HepG2 (cell line): ENCODE results near the gene NUDT19. TPM values are rescaled to one million over a fixed set of nuclear protein-coding genes. Genes with fewer than 3 reads are reported as not detected.

ENCODE experiments used
- ARID2 ChIP-seq: sonication (generic); formaldehyde crosslinking; IDR thresholded peaks from 2 replicates; pipeline ENCODE4 v1.8.1; 2022; ENCODE audit warnings: mild to moderate bottlenecking, missing genetic modification reagents, borderline replicate concordance
- ARNTL ChIP-seq: sonication (generic); formaldehyde crosslinking; IDR thresholded peaks from 2 replicates; pipeline ENCODE4 v1.4.0; 2020; ENCODE audit warnings: mild to moderate bottlenecking, missing genetic modification reagents
- ATM ChIP-seq: fragments of 450-650 bp; IDR thresholded peaks from 2 replicates; pipeline ENCODE4 v1.7.1; 2017; ENCODE audit warnings: mild to moderate bottlenecking, borderline replicate concordance
- CCAR2 ChIP-seq: fragments of 200-400 bp; formaldehyde crosslinking; optimal IDR thresholded peaks from 2 replicates; pipeline ENCODE3; 2018; ENCODE audit warnings: low read depth, mild to moderate bottlenecking, low read length, moderate library complexity
- CCDC6 ChIP-seq: sonication (generic); formaldehyde crosslinking; IDR thresholded peaks from 2 replicates; pipeline ENCODE4 v1.8.1; 2022; ENCODE audit warnings: mild to moderate bottlenecking, missing genetic modification reagents, moderate library complexity
- DBP ChIP-seq: sonication (generic); formaldehyde crosslinking; IDR thresholded peaks from 2 replicates; pipeline ENCODE4 v1.4.0; 2020; ENCODE audit warnings: missing genetic modification reagents; ENCODE audit errors: not compliant biosample characterization
- DR1 ChIP-seq: sonication (generic); formaldehyde crosslinking; IDR thresholded peaks from 2 replicates; pipeline ENCODE4 v1.8.0; 2021; ENCODE audit warnings: mild to moderate bottlenecking, missing genetic modification reagents, inconsistent platforms
- EEA1 ChIP-seq: sonication (generic); formaldehyde crosslinking; IDR thresholded peaks from 2 replicates; pipeline ENCODE4 v1.5.1; 2020; ENCODE audit warnings: mild to moderate bottlenecking, missing genetic modification reagents, borderline replicate concordance
- ELF1 ChIP-seq: sonication (generic); formaldehyde crosslinking; IDR thresholded peaks from 2 replicates; pipeline ENCODE4 v1.4.0; 2020; ENCODE audit warnings: missing genetic modification reagents
- FOSL1 ChIP-seq: sonication (generic); formaldehyde crosslinking; IDR thresholded peaks from 2 replicates; pipeline ENCODE4 v1.9.0; 2021; ENCODE audit warnings: missing genetic modification reagents, borderline replicate concordance
- GTF2F1 ChIP-seq: fragments of 150-350 bp; IDR thresholded peaks from 2 replicates; pipeline ENCODE4 v1.6.1; 2014; ENCODE audit warnings: low read length
- HOXD1 ChIP-seq: sonication (generic); formaldehyde crosslinking; IDR thresholded peaks from 2 replicates; pipeline ENCODE4 v1.5.0; 2020; ENCODE audit warnings: missing genetic modification reagents
- IRF9 ChIP-seq: sonication (generic); formaldehyde crosslinking; IDR thresholded peaks from 2 replicates; pipeline ENCODE4 v1.8.0; 2022; ENCODE audit warnings: missing genetic modification reagents, mild to moderate bottlenecking, borderline replicate concordance
- JARID2 ChIP-seq: sonication (generic); formaldehyde crosslinking; IDR thresholded peaks from 2 replicates; pipeline ENCODE4 v1.8.1; 2023; ENCODE audit warnings: missing genetic modification reagents, inconsistent platforms; ENCODE audit not compliant: insufficient replicate concordance
- KDM3A ChIP-seq: IDR thresholded peaks from 2 replicates; pipeline ENCODE4 v1.6.1; 2018; ENCODE audit warnings: low read depth, missing compliant biosample characterization
- MIER3 ChIP-seq: IDR thresholded peaks from 2 replicates; pipeline ENCODE4 v1.6.1; 2016; ENCODE audit warnings: missing compliant biosample characterization, borderline replicate concordance
- NFKB2 ChIP-seq: sonication (generic); formaldehyde crosslinking; IDR thresholded peaks from 2 replicates; pipeline ENCODE4 v1.4.0; 2020; ENCODE audit warnings: missing genetic modification reagents, borderline replicate concordance
- NFYB ChIP-seq: sonication (generic); formaldehyde crosslinking; IDR thresholded peaks from 2 replicates; pipeline ENCODE4 v1.4.0; 2020; ENCODE audit warnings: missing genetic modification reagents
- NKX3-1 ChIP-seq: sonication (generic); formaldehyde crosslinking; IDR thresholded peaks from 2 replicates; pipeline ENCODE4 v1.5.0; 2020; ENCODE audit warnings: missing genetic modification reagents
- RBFOX2 ChIP-seq: fragments of 200-400 bp; formaldehyde crosslinking; IDR thresholded peaks from 2 replicates; pipeline ENCODE4 v1.6.1; 2017; ENCODE audit warnings: low read depth, mild to moderate bottlenecking, low read length
- SATB2 ChIP-seq: sonication (generic); formaldehyde crosslinking; IDR thresholded peaks from 2 replicates; pipeline ENCODE4 v1.5.0; 2020; ENCODE audit warnings: missing genetic modification reagents
- SKI ChIP-seq: fragments of 450-650 bp; IDR thresholded peaks from one replicate; pipeline ENCODE4 v1.6.1; 2018; ENCODE audit warnings: mild to moderate bottlenecking; ENCODE audit not compliant: partially characterized antibody
- SMARCE1 ChIP-seq: fragments of 450-650 bp; IDR thresholded peaks from 2 replicates; pipeline ENCODE4 v1.6.1; 2017; ENCODE audit warnings: borderline replicate concordance
- SRSF9 ChIP-seq: fragments of 200-400 bp; formaldehyde crosslinking; IDR thresholded peaks from 2 replicates; pipeline ENCODE4 v1.6.1; 2018; ENCODE audit warnings: borderline replicate concordance, mild to moderate bottlenecking, low read depth, low read length; ENCODE audit not compliant: insufficient read depth, poor library complexity, severe bottlenecking
- ZC3H13 ChIP-seq: sonication (generic); formaldehyde crosslinking; IDR thresholded peaks from 2 replicates; pipeline ENCODE4 v1.8.1; 2023; ENCODE audit warnings: mild to moderate bottlenecking, missing genetic modification reagents, moderate library complexity
- ZMYM2 ChIP-seq: sonication (generic); formaldehyde crosslinking; IDR thresholded peaks from 2 replicates; pipeline ENCODE4 v1.8.0; 2022; ENCODE audit warnings: mild to moderate bottlenecking, missing genetic modification reagents
- ZMYM3 ChIP-seq: sonication (generic); formaldehyde crosslinking; IDR thresholded peaks from 2 replicates; pipeline ENCODE4 v1.5.1; 2020; ENCODE audit warnings: mild to moderate bottlenecking, missing genetic modification reagents
- ZMYM4 ChIP-seq: sonication (generic); formaldehyde crosslinking; IDR thresholded peaks from 2 replicates; pipeline ENCODE4 v1.8.1; 2023; ENCODE audit warnings: mild to moderate bottlenecking, missing genetic modification reagents
- ZNF10 ChIP-seq: sonication (generic); formaldehyde crosslinking; IDR thresholded peaks from 2 replicates; pipeline ENCODE4 v1.4.0; 2020; ENCODE audit warnings: mild to moderate bottlenecking, low read depth, missing genetic modification reagents, borderline replicate concordance
- ZNF20 ChIP-seq: sonication (generic); formaldehyde crosslinking; IDR thresholded peaks from 2 replicates; pipeline ENCODE4 v1.4.0; 2020; ENCODE audit warnings: mild to moderate bottlenecking, moderate library complexity, missing genetic modification reagents
- ZNF605 ChIP-seq: sonication (generic); formaldehyde crosslinking; IDR thresholded peaks from 2 replicates; pipeline ENCODE4 v1.8.0; 2022; ENCODE audit warnings: mild to moderate bottlenecking, missing genetic modification reagents
- polyA plus RNA-seq, 8 experiments: library from polyadenylated mRNA; depleted of rRNA in 3 of 8; stranded (reverse) in 7 of 8; unstranded in 1 of 8; fragments of >200 nt; fragmentation: Illumina TruSeq in 4 of 8; extraction: Trizol in 4 of 8; gene quantifications; 2 replicates each; pipeline versions ENCODE4 v1.2.1 to v1.2.3, GENCODE V29; 2011 to 2016; ENCODE audit warnings: low read depth in 4 of 8, missing spikeins in 1 of 8, mixed read lengths in 1 of 8; ENCODE audit not compliant: insufficient read depth in 1 of 8
- total RNA-seq, 5 experiments: library from RNA; depleted of rRNA; stranded (reverse); fragments of >200 nt; fragmentation: Illumina TruSeq; extraction: Trizol; gene quantifications; 2 replicates each; pipeline ENCODE4 v1.2.3, GENCODE V29; 2016; ENCODE audit warnings: low read depth in 1 of 5

The NUDT19 gene
- total and polyA plus RNA-seq, 2 of the 13 experiments (the other 11 are each of a cell fraction or from before 2014, with no cell fraction given): 3.1 to 3.6 TPM

GRCh38 chr19:32674931-32675719, 16.5 kb upstream of the NUDT19 start, which contains the start of gene ANKRD27 (continued):
- TF ChIP-seq IRF9 (CRISPR knock-in tag) (0 out of 2 replicates have a peak, but pooled peaks have one; percentile 21), SATB2 (CRISPR knock-in tag) (no peak), ZNF10 (no peak), ZNF20 (no peak), HOXD1 (CRISPR knock-in tag) (no peak; the same call in 1 of the 2 replicates), NFKB2 (CRISPR knock-in tag) (peak; percentile 69; the same call in 1 of the 2 replicates), SMARCE1 (no peak), DBP (peak; percentile 78), ZNF605 (CRISPR knock-in tag) (peak; percentile 77; the same call in 1 of the 2 replicates), CCAR2 (no peak), RBFOX2 (peak; percentile 83), ZC3H13 (CRISPR knock-in tag) (no peak), NFYB (CRISPR knock-in tag) (peak; percentile 97), ZMYM4 (CRISPR knock-in tag) (peak; percentile 80), FOSL1 (CRISPR knock-in tag) (no peak), NKX3-1 (CRISPR knock-in tag) (no peak), ELF1 (peak; percentile 82), MIER3 (0 out of 2 replicates have a peak, but pooled peaks have one; percentile 20), ATM (no peak), ARID2 (CRISPR knock-in tag) (no peak), DR1 (CRISPR knock-in tag) (peak; percentile 45; the same call in 1 of the 2 replicates), ZMYM2 (no peak), SRSF9 (no peak), KDM3A (CRISPR knock-in tag) (no peak), ARNTL (CRISPR knock-in tag) (peak; percentile 57; the same call in 1 of the 2 replicates), EEA1 (no peak), JARID2 (CRISPR knock-in tag) (no peak), CCDC6 (CRISPR knock-in tag) (no peak), SKI (no peak), GTF2F1 (no peak), ZMYM3 (CRISPR knock-in tag) (no peak)
